ENCODE data around the gene IGF1R.
A peak's percentile ranks its signal among the peaks of the same experiment; 100 is the strongest.

IGF1R gene

GRCh38 chr15:98865397-98866339, 217.3 kb downstream of the IGF1R start:
- peaks cover 11% of the 10 kb centered on the region for H3K4me1 ChIP-seq
- no peaks in the 10 kb centered on the region for H3K36me3 ChIP-seq
- H3K9me3 ChIP-seq, result no peaks in the 10 kb centered on the region
- H3K4me3 ChIP-seq (ENCODE audit: low read depth, low read length), result peak overlapping the region; percentile 76
- H3K27me3 ChIP-seq, result no peaks in the 10 kb centered on the region
- no peak for TF ChIP-seq CTCF (IDR thresholded peaks at IDR 0.05; ENCODE audit: low read depth, low read length)
- peak; percentile 95 for DNase-seq

- Histone ChIP-seq H3K27me3 (no peaks in the 10 kb centered on the region), H3K36me3 (no peaks in the 10 kb centered on the region), H3K9me3 (no peaks in the 10 kb centered on the region), H3K4me3 (ENCODE audit: low read depth, low read length) (peak overlapping the region; percentile 76), H3K4me1 (peaks cover 6% of the 10 kb centered on the region)
- no peak for TF ChIP-seq CTCF (IDR thresholded peaks at IDR 0.05; ENCODE audit: low read depth, low read length)
- DNase-seq, result peak; percentile 53
Measured at GRCh38 chr15:98866511-98866910, 218.2 kb downstream of the IGF1R start.

GRCh38 chr15:98868564-98868963, 220.2 kb downstream of the IGF1R start:
- Histone ChIP-seq H3K9me3 (no peaks in the 10 kb centered on the region), H3K4me3 (ENCODE audit: low read depth, low read length) (no peak overlapping the region), H3K27me3 (no peaks in the 10 kb centered on the region), H3K36me3 (no peaks in the 10 kb centered on the region), H3K4me1 (peaks cover 6% of the 10 kb centered on the region)
- no peak for DNase-seq
- no peak for TF ChIP-seq CTCF (IDR thresholded peaks at IDR 0.05; ENCODE audit: low read depth, low read length)

GRCh38 chr15:98870788-98871187, 222.4 kb downstream of the IGF1R start:
- DNase-seq, result no peak
- H3K4me3 ChIP-seq (ENCODE audit: low read depth, low read length), result no peak overlapping the region
- TF ChIP-seq CTCF (IDR thresholded peaks at IDR 0.05; ENCODE audit: low read depth, low read length), result no peak
- H3K4me1 ChIP-seq, result peaks cover 18% of the 10 kb centered on the region
- no peaks in the 10 kb centered on the region for H3K27me3 ChIP-seq
- H3K9me3 ChIP-seq, result no peaks in the 10 kb centered on the region
- H3K36me3 ChIP-seq, result no peaks in the 10 kb centered on the region

- DNase-seq, result no peak
- TF ChIP-seq CTCF (IDR thresholded peaks at IDR 0.05; ENCODE audit: low read depth, low read length), result no peak
- Histone ChIP-seq H3K9me3 (no peaks in the 10 kb centered on the region), H3K4me1 (peaks cover 20% of the 10 kb centered on the region), H3K27me3 (no peaks in the 10 kb centered on the region), H3K4me3 (ENCODE audit: low read depth, low read length) (peak overlapping the region; percentile 52), H3K36me3 (no peaks in the 10 kb centered on the region)
Measured at GRCh38 chr15:98872774-98873173, 224.4 kb downstream of the IGF1R start.

All from BE2C (cell line).